ENCODE measurements around the gene CSGALNACT2. TPM values are rescaled to one million over a fixed set of nuclear protein-coding genes. Genes with fewer than 3 reads are reported as not detected.

Gene CSGALNACT2
- total RNA-seq, 1 experiment from 2014 or later = 8.9 TPM

GRCh38 chr10:43223056-43223455 lies 84.8 kb downstream of the CSGALNACT2 start:
- no peak overlapping the region for H2BK120ac ChIP-seq (ENCODE audit: low read depth, low read length, poor library complexity, severe bottlenecking)
- H4K20me1 ChIP-seq (ENCODE audit: control insufficient read depth, insufficient read depth, insufficient read length) = no peaks in the 10 kb centered on the region
- no peak overlapping the region for H2BK12ac ChIP-seq (ENCODE audit: insufficient read length, low read depth, low read length)
- Mint-ChIP-seq H3K4me1 (peaks cover 5 to 8% of the 10 kb centered on the region in 2 experiments), H3K27ac (no peak overlapping the region), H3K36me3 (ENCODE audit: insufficient read depth in 1 of 3, low read depth in 3 of 3) (no peaks in the 10 kb centered on the region), H3K4me3 (no peak overlapping the region), H3K27me3 (ENCODE audit: low read depth) (peaks cover 27% of the 10 kb centered on the region), H3K9me3 (no peaks in the 10 kb centered on the region; a peak in 1 of 5 replicates)
- H3K79me2 ChIP-seq (ENCODE audit: insufficient read depth, low read length) = no peaks in the 10 kb centered on the region
- H2BK5ac ChIP-seq (ENCODE audit: insufficient read length, low read length) = no peak overlapping the region
- H3K18ac ChIP-seq (ENCODE audit: insufficient read length, low read depth, low read length) = no peak overlapping the region
- H4K5ac ChIP-seq (ENCODE audit: insufficient read length, low read depth, low read length) = no peak overlapping the region
- H3K9me3 ChIP-seq (ENCODE audit: control insufficient read depth, low read depth, low read length) = no peaks in the 10 kb centered on the region
- H2AK5ac ChIP-seq (ENCODE audit: insufficient read length, low read length) = no peak overlapping the region
- H3K79me1 ChIP-seq (ENCODE audit: insufficient read depth, low read depth, low read length, poor library complexity, severe bottlenecking) = no peaks in the 10 kb centered on the region
- H2BK15ac ChIP-seq (ENCODE audit: low read depth, low read length) = no peak overlapping the region
- peaks cover 1% of the 10 kb centered on the region; the same call in 1 of the 2 replicates for H3K27me3 ChIP-seq (ENCODE audit: insufficient read depth, low read length)
- H3K4ac ChIP-seq (ENCODE audit: low read depth, low read length) = no peak overlapping the region
- no peak overlapping the region for H4K8ac ChIP-seq (replicated peaks; ENCODE audit: insufficient read length, low read depth, low read length)
- no peak overlapping the region for H4K91ac ChIP-seq (ENCODE audit: insufficient read length, low read depth, low read length)
- no peak overlapping the region for H3K56ac ChIP-seq (ENCODE audit: insufficient read length, low read depth, low read length)
- no peak overlapping the region for H3K4me2 ChIP-seq (ENCODE audit: insufficient read depth, insufficient read length, low read length)
- no CpG with 5 or more reads among the region's 1 CpG for WGBS (ENCODE audit: extremely low coverage, insufficient read length, low lambda C conversion rate)
- no peak for TF ChIP-seq CTCF (conservative IDR thresholded peaks at IDR 0.05)
- H3K27ac ChIP-seq (ENCODE audit: insufficient read length, low read depth, low read length) = no peak overlapping the region
- no peaks in the 10 kb centered on the region for H3K4me1 ChIP-seq (ENCODE audit: insufficient read depth, low read length)
- no peak overlapping the region for H2AFZ ChIP-seq (ENCODE audit: low read length)
- no peak overlapping the region for H3T11ph ChIP-seq (ENCODE audit: low read length)
- no peak overlapping the region for H2BK20ac ChIP-seq (ENCODE audit: low read depth, low read length, poor library complexity, severe bottlenecking)
- no peak overlapping the region for H3K23ac ChIP-seq (ENCODE audit: insufficient read length, low read depth, low read length)
- H3K23me2 ChIP-seq (ENCODE audit: insufficient read length, low read depth, low read length, poor library complexity, severe bottlenecking) = no peaks in the 10 kb centered on the region
- H3K9ac ChIP-seq (ENCODE audit: extremely low read depth, insufficient read length, low read length) = no peak overlapping the region
- DNase-seq = no peak
- no peak overlapping the region for H3K14ac ChIP-seq (ENCODE audit: insufficient read depth, low read length)
